Metanephros (tissue), 1 donor: ENCODE results near the gene PDCD2. TPM values are rescaled to one million over a fixed set of nuclear protein-coding genes. Genes with fewer than 3 reads are reported as not detected.

Source experiments
- total RNA-seq: library from RNA; depleted of rRNA; stranded (reverse); fragments of >200 nt; gene quantifications from one replicate; pipeline ENCODE4 v1.2.3, GENCODE V29; 2014

PDCD2 gene
- total RNA-seq: 35.2 TPM

GRCh38 chr6:170584181-170584953 lies at the start of gene PDCD2:
TSS of gene PDCD2 (minus strand) at chr6:170584637. CDS start at chr6:170584581, 56 bp downstream.

GRCh38 chr6:170554013-170554795 lies 30.2 kb downstream of the PDCD2 start, which contains the start of gene TBP:
TSS of gene TBP (plus strand) at chr6:170554369. CDS start at chr6:170557030, 2,661 bp downstream.

GRCh38 chr6:170552765-170553533 lies 31.5 kb downstream of the PDCD2 start, which contains the start of gene PSMB1:
TSS of gene PSMB1 (minus strand) at chr6:170553307. CDS start at chr6:170553242, 65 bp downstream.

Other genes starting within 250 kb of the PDCD2 start
- gene PSMB1, start 31.3 kb downstream of the PDCD2 start, total RNA-seq: 140 TPM
- 16.3 TPM for gene TBP, start 30.3 kb downstream of the PDCD2 start, total RNA-seq